ENCODE results near the gene RBM4.

DNA sequence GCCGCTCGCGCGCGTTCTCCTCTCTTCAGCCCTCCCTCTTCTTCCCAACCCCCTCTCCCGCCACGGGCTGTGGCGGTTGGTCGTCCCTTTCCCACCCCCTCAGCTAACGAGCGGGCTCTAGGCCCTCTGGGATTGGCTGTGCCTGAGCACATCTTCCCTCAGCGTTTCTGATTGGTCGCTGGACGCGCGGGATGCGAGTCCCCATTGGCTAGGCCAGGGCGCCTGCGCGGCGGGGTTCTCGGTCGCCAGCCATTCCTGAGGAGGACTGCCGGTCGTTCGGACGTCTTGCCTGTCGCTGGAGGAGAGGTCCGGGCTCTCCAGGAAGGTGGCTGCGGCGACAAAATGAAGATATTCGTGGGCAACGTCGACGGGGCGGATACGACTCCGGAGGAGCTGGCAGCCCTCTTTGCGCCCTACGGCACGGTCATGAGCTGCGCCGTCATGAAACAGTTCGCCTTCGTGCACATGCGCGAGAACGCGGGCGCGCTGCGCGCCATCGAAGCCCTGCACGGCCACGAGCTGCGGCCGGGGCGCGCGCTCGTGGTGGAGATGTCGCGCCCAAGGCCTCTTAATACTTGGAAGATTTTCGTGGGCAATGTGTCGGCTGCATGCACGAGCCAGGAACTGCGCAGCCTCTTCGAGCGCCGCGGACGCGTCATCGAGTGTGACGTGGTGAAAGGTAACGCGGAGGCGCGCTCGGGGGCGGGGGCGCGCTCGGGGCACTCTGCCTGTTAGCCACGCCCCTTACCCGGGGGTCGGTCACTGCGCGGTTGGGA lies 21.9 kb upstream of the RBM4 start, which contains the start of gene RBM14:
- TF ChIP-seq, protein P1, sequence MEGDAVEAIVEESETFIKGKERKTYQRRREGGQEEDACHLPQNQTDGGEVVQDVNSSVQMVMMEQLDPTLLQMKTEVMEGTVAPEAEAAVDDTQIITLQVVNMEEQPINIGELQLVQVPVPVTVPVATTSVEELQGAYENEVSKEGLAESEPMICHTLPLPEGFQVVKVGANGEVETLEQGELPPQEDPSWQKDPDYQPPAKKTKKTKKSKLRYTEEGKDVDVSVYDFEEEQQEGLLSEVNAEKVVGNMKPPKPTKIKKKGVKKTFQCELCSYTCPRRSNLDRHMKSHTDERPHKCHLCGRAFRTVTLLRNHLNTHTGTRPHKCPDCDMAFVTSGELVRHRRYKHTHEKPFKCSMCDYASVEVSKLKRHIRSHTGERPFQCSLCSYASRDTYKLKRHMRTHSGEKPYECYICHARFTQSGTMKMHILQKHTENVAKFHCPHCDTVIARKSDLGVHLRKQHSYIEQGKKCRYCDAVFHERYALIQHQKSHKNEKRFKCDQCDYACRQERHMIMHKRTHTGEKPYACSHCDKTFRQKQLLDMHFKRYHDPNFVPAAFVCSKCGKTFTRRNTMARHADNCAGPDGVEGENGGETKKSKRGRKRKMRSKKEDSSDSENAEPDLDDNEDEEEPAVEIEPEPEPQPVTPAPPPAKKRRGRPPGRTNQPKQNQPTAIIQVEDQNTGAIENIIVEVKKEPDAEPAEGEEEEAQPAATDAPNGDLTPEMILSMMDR (IDR thresholded peaks at IDR 0.05): no peak
- peak in 3 of 4 donors; percentile 83 to 98 (median 96) for TF ChIP-seq POLR2A (IDR thresholded peaks at IDR 0.05)
- TF ChIP-seq POLR2AphosphoS5 (IDR thresholded peaks at IDR 0.05): peak; percentile 98 to 100 (median 100)
- no peak for TF ChIP-seq EP300 (IDR thresholded peaks at IDR 0.05)
